GM18498 (cell line): ENCODE data around the gene RNASE4.
"Not testable (repeated sequence)": the region's sequence is repeated elsewhere in the genome, so short reads cannot be mapped to it uniquely, and the experiment has no call there.

Experiments used
- ATAC-seq: cut with Tn5 transposase; IDR thresholded peaks from one replicate; pipeline ENCODE4 v1.9.1; 2021; ENCODE audit warnings: mild to moderate bottlenecking, moderate library complexity; ENCODE audit not compliant: unreplicated experiment

Gene RNASE4

DNA sequence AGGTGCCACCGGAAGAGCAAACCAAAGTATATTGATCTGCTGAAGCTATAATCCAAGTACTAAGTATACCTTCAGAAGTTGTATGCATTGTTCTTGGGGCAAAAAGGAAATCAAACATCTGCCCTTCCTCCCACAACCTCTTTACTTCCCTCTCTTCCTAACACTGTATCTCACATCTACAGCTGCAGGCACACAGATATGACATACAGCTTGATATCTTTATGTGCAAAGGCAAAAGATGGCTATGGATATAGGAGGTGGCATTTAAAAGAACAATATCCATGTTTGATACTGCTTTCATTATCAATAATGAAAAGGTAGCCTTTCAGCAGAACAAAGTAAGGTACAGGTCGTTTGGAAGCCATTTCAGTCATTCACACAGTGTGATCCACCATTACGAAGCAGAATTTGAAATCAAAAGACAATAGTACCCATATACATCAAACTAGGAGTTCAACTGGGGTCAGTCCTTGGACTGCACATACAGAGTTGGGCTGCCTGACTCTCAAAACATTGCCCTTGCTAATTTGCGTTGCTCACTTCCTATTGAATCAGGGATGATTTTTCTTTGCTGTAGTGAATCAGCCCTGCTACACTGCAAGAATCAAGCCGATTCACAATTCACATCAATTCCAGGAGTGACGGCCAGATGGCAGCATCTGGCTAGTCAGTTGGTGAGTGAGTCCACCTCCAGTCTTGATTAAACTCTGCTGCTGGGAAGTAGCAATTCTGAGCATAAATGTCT lies 13.1 kb downstream of the RNASE4 start:
- no peak for ATAC-seq

DNA sequence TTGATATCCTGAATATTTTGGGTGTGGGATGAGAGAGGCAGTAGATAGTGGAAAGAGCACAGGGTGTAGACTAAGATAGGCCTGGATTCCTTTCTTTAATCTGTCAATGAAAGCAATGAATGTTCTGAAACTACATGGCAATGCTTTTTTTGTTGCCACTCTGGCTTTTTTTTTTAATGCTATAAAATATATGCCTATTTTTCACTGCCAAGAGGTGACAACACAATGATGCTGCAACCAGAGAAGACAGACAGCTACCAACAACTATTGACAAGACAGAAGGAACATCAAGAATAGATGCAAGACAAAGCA lies 13.6 kb downstream of the RNASE4 start:
- no peak for ATAC-seq

DNA sequence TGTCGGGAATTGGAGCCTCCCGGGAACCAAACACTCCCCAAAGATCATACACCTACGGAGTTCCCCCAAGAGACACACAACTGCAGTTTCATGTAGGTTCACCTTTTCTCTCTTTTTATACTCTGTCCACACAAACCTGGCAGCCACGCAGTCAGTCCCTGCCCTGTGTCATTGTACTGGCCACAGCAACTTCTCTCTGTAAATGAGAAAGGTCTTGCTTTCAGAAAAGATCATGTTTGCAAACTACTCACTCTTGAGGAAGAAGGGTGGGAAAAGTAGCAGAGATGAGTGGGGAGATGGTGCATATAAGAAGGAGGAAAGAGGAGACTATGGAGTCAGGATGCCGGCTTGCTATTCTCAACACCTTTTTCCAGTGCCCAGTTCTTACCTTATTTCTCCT lies 14.6 kb downstream of the RNASE4 start:
- no peak for ATAC-seq

DNA sequence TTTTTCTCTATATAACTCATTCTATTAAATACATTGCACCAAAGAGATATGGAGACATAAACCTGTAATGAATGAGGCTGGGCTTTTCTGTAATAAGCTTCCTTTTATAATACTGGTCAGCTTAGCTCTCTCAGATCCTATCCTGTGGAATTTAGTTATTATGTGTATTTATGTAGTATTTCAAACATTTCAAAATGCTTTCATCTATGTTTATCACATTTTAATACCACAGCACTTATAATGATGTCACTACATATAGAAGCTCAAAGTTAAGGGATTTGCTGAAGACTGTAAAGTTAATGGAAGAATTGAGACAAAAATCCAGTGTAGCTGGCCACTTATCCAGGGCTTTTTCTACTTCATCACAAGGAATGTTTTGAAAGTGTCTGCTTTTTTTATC lies 15.6 kb downstream of the RNASE4 start:
- ATAC-seq, result no peak

DNA sequence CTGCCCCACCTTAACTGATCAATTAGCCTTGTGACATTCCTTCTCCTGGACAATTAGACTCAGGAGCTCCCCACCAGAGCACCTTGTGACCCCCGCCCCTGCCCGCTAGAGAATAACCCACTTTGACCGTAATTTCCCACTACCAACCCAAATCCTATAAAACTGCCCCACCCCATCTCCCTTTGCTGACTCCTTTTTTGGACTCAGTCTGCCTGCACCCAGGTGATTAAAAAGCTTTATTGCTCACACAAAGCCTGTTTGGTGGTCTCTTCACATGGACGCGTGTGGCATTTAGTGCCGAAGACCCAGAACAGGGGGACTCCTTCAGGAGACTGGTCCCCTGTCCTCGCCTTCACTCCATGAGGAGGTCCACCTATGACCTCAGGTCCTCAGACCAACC lies 16.6 kb downstream of the RNASE4 start:
- ATAC-seq, result not testable (repeated sequence)

DNA sequence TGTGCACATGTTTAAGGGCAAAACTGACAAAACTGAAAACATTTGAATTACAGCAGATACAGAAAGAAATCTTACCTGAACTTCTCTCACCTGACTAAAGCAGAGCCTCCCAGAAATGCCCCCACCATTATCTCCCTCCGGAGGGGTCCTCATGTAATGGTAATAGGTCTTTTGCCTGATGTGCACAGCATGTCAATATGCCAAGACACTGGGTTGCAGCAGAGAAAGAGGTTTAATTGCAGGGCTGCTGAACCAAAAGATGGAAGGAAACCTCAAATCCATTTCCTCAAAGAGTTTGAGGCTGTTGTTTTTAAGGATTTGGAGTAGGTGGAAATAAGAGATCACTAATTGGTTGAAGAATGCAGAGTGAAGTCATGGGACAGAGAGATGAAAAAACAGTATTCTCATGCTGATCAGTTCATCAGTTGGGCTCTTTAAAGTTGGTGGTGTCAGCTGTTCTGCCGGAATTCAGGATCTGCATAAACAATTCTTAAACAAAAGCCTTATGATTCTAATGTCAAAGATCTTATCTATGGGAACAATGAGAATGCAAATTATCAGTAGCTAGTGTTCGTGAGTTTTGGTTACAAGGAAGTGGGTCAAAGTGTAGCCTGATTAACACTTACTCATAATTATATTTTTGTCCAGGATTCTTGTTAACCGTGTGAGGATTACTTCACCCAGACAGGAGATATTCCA lies 22.4 kb downstream of the RNASE4 start:
- ATAC-seq, result no peak

DNA sequence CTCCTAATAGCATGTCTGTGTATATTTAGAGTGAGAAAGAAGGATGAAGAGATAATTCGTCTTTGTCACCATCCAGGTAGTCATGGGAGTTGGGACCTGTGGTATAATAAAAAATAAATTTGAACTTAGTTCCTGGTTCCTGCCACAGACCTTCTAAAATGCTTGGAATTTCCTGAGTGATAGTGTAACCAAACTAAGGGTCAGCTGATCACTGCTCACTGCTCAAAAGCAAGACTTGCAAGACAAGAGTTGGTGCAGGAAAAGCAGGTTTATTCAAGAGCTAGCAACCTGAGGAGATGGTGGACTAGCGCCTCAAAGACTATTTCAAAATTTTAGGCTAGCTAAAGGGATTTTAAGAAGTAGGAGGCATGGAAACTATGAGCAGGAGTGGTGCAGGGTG lies 23.3 kb downstream of the RNASE4 start:
- ATAC-seq, result no peak

DNA sequence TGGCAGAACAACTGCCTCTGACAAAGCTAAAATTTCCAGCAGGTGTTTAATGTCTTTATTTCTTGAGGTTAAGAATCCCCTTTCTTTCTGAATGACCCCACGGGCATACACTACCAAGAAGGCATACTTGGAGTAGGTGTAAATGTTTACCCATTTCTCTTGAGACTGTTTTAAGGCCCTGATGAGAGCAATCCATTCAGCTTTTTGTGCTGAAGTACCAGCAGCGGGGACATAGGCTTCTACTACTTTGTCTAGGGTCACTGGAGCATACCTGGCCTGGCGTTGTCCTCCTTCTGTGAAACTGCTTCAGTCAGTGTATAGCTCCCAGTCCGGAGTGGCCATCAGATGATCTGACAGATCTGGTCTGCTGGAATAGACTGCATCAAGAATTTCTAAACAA lies 26.9 kb downstream of the RNASE4 start:
- ATAC-seq, result no peak

DNA sequence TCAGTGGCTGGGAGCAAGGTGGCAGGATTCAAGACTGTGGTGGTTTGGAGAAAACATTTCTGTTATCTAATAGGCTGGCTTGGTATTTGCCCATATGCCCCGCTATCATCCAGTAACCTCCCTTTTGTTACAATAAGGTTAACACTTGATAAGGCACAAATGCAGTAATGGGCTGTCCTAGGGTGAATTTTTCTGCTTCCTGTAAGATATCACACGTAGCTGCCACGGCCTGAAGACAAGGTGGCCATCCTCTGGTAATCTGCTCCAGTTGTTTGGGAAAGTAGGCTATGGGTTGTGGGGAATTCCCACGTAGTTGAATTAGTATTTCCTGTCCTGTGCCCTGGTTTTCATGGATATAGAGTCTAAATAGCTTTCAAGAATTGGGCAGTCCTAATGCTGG lies 27.3 kb downstream of the RNASE4 start:
- no peak for ATAC-seq

DNA sequence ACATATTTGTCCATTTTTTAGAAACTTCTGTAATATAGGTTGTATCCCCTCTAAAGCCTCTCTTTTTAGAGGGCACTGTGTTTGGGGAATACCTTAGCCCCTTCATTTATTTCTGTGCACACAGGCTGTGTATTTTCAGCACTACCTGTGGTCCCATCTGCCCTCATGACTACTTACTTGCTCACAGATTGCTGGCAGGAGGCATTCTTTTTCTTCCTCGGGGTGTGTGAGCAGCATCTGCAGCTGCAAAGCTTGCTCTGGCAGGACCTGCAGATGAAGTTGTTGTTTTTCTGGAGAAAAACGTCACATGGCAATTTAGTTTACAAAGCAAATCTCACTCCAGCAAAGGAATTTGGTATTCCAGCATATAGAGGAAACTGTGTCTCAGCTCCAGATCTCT lies 28.5 kb downstream of the RNASE4 start:
- ATAC-seq, result no peak

DNA sequence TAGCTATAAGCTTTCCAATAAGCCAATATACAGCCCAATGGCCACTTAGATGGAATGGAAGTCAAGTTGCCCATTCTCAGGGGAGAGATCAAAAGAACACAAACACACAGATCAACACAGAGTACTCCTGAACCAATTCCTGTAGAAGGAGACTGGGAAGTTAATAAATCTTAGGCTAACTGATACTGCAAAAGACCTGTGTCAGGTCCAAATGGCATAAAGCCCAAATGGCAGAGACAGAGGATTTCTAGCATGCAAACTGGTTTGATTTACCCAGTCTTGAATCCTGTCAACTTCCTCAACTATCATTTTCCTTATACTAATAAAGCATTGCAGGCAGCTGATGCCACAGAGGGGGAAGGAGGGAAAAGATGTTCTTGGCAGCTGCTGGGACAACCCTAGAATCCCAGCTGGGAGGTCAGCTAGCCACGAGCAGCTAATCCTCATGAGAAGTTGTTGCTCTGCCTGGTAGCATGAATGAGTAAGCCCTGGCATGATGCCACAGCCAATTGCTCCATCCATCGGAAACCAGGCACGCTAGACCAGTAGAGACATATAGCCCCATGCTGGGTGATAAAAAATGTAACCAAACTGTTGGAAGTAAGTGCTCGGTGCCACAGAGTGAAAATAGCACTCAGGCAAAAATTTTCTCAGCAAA lies 30.4 kb downstream of the RNASE4 start:
- no peak for ATAC-seq

DNA sequence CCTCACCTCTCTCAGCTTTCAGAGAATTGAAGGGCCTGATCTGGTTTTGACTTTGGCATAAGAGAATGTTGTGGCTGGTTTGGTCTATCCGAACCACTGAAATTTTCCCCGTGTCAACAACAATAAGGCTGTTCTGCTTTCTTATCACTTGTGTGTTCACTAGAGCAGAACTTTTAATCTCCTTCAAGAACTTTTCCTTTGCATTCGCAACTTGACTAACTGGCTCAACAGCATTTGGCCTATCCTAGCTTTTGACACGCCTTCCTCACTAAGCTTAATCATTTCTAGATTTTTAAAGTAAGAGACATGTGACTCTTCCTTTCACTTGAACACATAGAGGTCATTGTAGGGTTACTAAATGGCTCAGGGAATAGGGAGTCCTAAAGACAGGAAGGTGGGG lies 35.4 kb downstream of the RNASE4 start:
- ATAC-seq, result no peak

DNA sequence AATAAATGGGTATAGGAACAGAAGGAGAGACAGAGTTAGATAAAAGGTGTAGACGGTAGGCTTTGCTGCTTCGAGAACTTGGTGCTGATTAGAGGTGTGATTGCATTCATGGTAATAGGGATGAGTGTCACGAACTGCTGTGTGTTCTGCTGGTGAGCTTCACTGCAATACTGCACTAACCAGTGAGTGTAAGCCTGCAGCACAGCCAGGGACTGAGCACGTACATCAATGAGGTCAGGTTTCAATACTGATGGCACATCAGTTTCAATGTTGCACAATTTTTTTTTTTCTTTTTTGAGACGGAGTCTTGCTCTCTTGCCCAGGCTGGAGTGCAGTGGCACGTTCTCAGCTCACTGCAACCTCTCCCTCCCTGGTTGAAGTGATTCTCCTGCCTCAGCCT lies 36.4 kb downstream of the RNASE4 start:
- ATAC-seq, result no peak

DNA sequence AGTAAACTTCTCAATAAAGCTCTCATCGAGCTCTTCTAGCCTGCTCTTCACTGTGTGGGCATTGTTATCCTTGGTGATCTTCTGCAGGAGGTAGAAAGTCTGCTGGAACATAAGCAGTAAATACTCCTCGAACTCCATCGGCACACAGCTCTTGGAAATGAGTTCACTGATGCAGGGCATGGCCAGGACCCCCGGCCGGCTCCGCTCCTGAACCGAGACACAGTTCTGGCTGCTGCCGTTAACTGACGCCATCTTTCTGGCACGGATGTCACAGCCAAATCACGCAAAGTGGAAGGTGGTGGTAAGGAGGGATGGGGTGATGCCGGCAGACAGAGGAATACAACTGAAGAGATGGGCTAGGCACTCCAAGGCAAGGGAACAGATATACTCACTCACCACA lies 37.7 kb downstream of the RNASE4 start:
- ATAC-seq, result no peak

DNA sequence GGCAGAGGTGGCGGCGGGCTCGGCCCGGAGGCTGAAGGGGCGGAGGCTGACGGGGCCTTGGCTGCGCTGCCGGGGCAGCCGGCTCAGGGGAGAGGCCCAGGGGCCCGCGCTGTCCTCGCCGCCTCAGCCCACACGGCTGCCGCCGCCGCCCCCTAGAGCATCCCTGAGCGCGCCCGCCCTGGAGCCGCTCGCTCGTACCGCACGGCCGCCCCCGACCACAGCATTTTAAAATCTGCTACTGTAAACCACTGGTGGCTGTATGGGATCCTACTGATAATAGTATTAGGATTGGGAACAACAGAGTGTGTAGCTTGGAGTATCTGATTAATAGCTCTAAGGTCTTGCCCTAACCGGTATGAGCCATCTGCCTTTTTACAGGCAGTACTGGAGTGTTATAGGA lies 39.1 kb downstream of the RNASE4 start:
- ATAC-seq, result no peak

DNA sequence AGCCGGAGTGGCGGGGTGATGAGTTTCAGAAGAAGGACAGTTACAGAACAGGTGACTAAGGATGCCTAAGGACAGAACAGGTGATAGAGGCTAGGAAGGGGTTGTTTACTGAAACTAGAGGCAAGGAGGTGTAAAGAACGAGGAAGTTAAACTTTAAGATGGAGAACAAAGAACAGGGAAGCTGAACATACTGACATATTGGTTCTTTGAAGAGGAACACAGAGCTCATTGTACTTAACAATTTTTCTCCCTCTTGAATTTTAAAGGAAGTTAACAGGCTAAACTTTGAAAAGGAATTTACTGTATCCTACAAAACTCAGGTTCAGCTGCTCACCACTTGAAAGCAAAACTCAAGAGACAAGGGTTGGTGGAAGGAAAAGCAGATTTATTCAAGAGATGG lies 41.8 kb downstream of the RNASE4 start:
- not testable (repeated sequence) for ATAC-seq

DNA sequence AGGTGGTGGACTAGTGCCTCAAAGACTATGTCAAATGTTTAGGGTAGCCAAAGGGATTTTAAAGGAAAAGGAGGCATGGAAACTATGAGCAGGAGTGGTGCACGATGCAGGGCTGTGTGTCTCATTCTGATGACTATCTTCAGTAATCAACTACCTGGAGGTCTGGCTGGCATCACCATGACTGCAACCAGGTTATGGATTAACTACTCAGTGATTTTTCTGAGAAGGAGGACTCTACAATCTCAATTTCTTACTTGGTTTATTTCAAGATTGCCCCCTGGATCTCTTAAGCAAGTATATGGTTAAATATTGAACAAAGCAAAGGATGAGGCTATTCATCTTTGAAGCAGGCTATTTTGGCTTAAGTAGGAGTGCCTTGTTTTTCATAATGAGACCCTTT lies 42.2 kb downstream of the RNASE4 start:
- no peak for ATAC-seq

DNA sequence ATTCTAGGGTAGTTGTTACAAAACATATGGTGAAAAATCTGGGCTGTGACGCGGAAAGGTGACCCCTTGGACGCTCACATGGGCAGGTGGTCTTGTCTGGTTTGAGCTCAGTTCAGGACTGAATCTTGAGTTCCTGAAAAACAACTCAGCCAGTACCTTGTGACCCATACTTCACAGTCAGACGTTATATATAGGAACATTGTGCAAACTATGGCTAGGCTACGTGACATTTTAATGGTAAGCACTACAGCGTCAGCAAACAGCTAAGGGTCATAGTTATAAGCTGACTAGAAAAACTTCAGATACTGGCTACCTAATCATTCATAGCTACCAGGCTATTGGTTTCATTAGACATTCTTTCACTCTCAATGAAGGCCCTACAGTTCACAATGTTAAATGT lies 46.5 kb downstream of the RNASE4 start:
- ATAC-seq, result no peak

DNA sequence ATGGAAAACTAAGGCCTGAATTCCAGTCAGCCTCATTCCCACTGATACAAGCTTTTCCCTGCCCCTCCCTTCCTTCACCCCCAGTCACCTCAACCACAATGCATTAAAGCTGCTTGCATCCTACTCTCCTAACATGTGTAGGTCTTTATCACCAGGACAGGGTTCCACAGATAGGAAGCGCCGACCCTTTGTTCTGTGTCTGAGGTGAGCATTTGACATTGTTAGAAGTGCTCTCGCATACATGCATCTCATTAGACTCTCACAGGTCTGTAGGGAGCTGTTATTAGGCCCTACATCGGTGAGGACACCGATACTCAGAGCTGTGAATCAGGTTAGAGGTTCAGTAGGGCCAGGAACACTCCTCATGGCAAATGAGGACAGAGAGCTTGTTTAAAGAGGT lies 48.1 kb downstream of the RNASE4 start:
- ATAC-seq, result no peak

DNA sequence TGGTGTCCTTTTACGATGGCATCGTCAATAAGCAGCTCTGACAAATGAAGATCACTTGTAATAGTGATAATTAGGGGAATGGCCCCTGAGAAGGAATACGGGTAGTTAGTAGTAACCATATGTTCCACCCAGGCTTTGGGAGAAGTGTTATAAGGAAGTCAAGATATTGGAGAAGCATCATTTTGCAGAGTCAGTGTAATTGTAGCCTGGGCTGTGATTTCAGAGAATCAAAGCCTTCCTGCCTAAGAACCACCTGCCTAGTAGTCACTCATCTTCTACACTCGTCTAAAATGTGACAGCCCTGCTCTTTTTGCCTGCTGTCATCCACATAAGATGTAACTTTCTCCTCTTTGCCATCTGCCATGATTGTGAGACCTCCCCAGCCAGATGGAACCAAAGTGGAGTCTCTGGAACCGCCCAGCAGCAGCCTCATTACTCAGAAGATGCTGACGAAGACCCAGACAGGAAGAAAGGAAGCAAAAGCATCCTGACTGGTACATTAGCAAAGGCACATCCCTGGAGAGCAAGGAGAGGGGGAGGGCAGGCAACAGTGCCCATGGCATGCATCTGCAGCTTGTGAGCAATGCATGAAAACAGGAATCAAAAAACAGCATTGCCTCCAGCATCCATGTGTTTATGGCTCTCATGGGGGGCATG lies 48.7 kb downstream of the RNASE4 start:
- ATAC-seq, result no peak

DNA sequence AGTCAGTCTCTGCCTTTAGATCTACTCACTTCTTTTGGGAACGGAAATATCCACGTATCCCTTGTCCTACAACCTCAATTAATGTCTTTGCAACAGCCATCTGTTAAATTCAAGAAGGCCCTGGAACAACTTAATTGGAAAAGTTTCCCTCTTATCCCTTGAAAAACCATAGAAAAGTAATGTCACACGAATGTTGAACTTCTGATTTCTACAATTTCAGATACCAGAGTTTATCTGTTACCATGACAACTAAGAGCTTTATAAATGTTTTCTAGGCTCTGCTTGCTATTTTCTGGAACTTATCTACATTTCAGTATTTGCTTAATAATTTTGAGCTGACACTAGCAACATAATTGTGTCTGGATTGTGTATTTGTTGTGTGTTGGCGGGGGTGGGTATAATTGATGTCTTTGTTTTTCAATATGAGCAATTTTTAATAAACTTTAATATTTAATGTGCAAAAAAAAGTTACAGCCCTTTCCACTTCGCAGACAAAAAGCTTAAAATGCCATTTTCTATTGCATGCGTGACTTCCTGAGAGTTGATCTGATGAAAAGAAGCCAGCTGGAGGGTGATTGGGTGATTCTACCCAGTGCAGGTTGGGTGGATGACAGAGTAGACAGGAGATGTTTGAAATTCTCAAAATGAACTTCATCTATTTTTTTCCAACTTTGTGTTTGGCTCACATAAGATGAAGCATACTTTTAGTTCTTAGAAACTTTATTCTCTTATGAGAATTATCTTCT lies 49.5 kb downstream of the RNASE4 start:
- no peak for ATAC-seq
